OCI-LY7 (cell line): ENCODE results near the gene CYB5R3.
"Not testable (repeated sequence)": the region's sequence is repeated elsewhere in the genome, so short reads cannot be mapped to it uniquely, and the experiment has no call there.

ENCODE experiments used
- CTCF ChIP-seq: fragments of 200-600 bp; sonication (generic); conservative IDR thresholded peaks from 2 replicates; pipeline ENCODE4 v1.5.1; 2014; ENCODE audit warnings: mild to moderate bottlenecking, antibody characterized with exemption, low read length, moderate library complexity, mixed read lengths
- EZH2phosphoT487 ChIP-seq: fragments of 200-600 bp; sonication (generic); IDR thresholded peaks from 2 replicates; pipeline ENCODE4 v1.6.1; 2018; ENCODE audit warnings: low read depth, borderline replicate concordance, mild to moderate bottlenecking, mixed run types, antibody characterized with exemption, low read length, moderate library complexity, mixed read lengths

GRCh38 chr22:42615860-42616175, 33.4 kb downstream of the CYB5R3 start:
- TF ChIP-seq CTCF, EZH2phosphoT487: not testable (repeated sequence)
